HG03342 (cell line): ENCODE results near the gene LPGAT1.

Experiments used
- ATAC-seq: cut with Tn5 transposase; IDR thresholded peaks from one replicate; pipeline ENCODE4 v1.9.1; 2021; ENCODE audit warnings: mild to moderate bottlenecking, moderate library complexity; ENCODE audit not compliant: unreplicated experiment

The LPGAT1 gene

DNA sequence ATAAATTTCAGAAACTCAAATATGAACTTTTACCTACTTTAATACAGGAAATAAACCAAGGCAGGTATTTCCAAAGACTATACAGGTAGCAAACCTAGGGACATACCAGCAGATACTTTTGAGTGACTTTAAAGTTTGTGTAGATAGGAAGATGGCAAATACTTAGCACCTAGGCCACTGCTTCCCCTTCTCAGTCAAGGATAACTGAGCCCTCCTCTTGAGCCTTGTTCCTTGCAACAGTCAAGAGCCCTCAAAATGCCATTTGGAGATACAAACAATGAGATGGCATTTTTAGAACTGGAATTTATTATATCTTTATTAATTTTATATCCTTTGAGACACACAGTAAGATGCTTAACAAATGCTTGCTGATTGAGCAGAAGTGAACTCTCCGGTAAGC, 65.9 kb downstream of the LPGAT1 start:
- no peak for ATAC-seq

DNA sequence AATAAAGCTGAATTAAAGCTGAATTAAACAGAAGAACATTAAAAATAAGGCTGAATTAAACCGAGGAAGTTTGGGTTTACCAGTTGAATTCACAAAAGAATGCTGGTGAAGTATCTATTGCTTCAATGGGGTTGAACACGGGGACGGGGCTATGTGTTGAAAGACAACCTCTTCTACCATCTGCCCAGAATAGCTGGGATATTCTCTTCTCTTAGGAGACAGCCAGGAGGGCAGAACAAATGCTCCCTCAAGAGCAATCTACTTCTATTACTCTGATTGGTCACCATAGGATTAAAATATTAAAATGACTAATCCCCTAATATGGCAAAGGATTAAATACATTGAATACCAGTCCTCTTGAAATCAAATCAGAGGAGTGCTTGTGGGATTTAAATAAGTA, 68.4 kb downstream of the LPGAT1 start:
- ATAC-seq: no peak

- no peak for ATAC-seq
Observed at GRCh38 chr1:211761400-211761799, 69.2 kb downstream of the LPGAT1 start.

- no peak for ATAC-seq
Observed at GRCh38 chr1:211756471-211757020, 74.0 kb downstream of the LPGAT1 start.

DNA sequence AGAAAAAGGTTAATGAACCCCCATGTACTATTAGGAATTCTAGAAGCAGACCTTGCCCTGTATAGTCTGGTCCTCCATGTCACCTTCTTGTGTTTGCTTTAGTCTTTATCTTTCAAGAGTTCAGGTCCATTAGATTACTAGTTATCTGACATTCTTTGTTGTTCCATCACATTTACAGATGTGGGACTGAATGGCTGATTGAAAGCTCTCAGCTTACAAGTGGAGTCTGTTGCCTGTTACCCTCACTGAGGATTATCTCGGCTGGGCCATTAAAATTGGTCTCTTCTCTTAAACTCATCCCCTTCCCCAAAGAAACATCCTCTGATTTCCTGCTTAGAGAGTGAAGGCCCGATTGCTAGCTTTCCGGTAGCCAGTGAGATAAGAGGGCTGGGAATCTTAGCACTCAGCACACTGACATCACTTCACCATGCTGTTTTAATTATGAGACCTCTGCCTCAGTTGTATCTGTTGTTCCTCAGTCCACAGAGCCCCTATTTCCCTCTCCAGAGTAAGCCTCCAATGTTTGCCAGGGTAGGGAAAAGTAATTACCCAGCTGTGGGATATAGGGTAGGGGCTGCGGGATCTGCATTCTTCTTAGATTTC, 76.8 kb downstream of the LPGAT1 start:
- ATAC-seq: no peak

DNA sequence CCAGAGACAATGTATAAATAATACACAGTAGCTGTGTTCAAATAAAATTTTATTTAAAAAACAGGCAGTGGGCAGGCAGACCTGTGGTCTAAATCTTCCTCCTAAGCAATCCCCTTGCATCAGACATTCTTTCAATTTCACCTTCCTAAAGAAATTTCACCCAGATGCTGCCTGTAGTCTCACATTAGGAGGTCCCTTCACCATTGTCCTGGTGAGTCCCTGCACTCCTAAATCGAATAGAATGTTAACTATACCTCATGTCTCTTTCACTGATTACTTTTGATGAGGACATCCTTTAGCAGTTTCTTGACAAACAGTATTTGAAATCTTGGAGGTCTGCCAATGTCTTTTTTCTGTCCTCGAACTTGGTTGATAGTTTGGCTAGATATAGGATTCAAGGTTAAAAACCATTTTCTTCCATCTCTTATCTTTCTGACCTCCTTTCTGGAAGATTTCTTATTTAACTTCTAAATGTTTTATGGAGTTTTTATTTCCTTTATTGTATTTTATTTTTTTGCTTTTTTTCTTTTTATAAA, 77.5 kb downstream of the LPGAT1 start:
- no peak for ATAC-seq

- no peak for ATAC-seq
Observed at GRCh38 chr1:211752317-211752716, 78.2 kb downstream of the LPGAT1 start.

GRCh38 chr1:211751438-211751837, 79.1 kb downstream of the LPGAT1 start:
- no peak for ATAC-seq

- no peak for ATAC-seq
Observed at GRCh38 chr1:211750599-211750998, 80.0 kb downstream of the LPGAT1 start.

DNA sequence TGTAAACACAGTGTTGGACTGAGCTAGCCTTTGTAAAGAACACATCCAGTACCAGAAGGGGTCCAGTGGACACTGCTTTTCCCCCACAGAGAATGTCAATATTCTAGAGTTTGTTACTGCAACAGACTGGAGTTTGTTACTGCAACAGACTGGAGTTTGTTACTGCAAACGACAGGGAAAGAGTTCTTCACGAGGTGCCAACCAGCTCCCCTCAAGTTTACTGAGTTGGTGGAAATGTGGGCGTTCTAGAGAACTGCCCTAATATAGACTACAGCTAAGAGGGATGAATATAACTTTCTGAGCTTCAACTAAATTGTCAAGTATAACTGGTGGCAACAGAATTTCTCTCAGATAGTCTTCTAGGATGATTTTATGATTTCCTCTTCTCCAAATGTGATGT, 81.3 kb downstream of the LPGAT1 start:
- ATAC-seq: no peak

DNA sequence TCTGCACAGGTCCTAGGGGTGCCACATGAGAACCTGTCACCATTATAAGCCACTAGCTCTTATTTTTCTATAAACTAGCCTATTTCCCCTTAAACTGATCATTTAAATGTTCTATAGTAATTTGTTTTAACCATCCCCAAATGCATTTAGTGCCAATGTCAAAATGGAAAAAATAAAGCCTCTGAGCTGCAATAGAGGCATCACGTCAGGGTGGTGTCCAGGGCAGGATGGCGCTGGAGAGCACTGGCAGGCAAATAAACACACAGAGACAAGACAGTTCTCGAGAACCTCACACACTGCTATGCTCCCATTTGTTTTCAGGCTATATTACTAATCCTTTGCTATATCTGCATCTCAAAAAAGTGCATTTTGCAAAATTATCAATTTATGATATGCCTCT, 81.8 kb downstream of the LPGAT1 start:
- ATAC-seq: no peak

- no peak for ATAC-seq
Observed at GRCh38 chr1:211742889-211743529, 87.6 kb downstream of the LPGAT1 start.

DNA sequence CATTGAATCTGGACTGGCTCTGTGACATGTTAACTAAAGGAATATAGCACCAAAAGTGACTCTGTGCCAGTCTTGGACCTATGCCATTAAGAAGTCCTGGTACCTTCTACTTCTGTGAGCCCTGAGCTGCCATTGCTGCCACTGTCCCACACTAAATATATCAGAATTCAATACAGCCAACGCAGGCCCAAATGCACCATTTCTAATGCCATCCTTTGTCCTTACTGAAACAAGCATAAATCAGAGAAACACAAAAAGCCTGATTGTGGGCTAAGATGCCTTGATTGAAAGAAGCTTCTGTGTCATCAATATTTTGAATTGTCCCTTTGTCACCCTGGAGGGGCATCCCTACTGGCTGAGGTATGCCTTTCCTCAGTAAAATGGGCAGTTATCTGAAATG, 88.3 kb downstream of the LPGAT1 start:
- ATAC-seq: no peak

DNA sequence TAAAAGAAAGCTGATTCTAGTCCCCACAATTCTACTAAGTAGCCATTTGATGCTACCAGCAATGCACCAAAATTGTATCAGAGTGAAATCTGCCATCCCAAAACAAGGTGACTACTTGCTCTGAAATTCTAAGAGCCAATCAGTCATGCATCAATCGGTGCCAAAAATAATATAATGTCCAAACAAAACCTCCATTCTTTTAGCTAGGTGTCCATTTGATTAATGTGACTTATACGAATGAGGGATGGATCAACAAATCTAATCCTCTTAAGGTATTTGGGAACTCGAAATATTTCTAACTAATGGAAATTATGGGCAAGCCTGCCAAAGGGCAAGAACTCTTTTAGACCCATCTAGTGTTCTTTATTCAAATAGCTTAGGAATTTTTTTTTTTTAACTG, 88.8 kb downstream of the LPGAT1 start:
- ATAC-seq: no peak

- ATAC-seq: no peak
Observed at GRCh38 chr1:211741116-211741515, 89.4 kb downstream of the LPGAT1 start.

GRCh38 chr1:211739671-211740411, 90.7 kb downstream of the LPGAT1 start:
- ATAC-seq: peak; percentile 41

- ATAC-seq: peak; percentile 53
Observed at GRCh38 chr1:211738691-211739301, 91.8 kb downstream of the LPGAT1 start.

- ATAC-seq: no peak
Observed at GRCh38 chr1:211738096-211738690, 92.4 kb downstream of the LPGAT1 start.

DNA sequence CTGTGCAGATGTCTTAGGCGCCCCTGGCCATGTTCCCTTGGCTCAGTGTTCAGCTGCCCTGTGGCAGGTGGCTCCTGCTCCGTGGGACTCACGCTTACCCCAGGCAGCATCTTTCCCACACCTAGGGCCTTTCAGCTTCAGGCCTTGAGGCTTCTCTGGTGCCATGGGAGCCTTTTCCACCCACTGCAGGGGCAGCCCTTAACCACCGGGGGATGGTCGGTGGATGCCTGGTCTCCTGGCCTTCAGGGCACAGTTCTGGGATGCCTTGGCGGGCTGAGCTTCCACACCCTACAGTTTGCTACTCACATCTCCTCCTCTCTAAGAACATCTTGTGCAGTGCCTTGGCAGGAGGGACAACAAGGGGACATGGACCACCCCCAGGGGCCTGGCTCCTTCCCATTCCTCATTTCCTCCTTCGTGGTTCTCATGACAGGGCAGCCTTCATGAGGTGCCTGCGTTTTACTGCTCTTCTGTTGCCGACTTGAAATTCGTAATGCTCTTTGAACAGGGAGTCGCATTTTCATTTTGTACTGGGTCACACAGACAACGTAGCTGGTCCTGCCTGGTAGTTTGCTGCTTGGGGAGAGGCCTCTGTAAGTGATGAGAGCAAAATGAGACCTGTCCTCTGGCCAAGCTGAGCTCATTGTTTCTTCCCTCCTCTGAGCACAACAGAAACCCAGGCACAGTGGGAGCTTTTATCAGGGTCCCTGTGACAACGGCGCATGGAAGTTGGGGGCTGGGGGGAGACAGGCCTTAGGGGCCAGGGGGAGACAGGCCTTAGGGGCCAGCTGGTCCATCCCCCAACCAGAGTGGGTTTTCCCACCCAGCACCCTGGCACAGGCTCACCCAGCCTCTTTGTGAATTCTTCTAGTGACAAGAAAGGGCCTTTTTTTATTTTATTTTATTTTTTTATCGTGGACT, 93.2 kb downstream of the LPGAT1 start:
- ATAC-seq: no peak
